22Rv1 (cell line): ENCODE data around the gene ATP6V0E2.

ENCODE experiments used
- H3K27ac ChIP-seq: fragments of 450-650 bp; 2 replicates; pipeline ENCODE4 v1.5.1; 2017
- CTCF ChIP-seq: fragments of 450-650 bp; IDR thresholded peaks from 2 replicates; pipeline ENCODE4 v1.5.1; 2017; ENCODE audit warnings: mild to moderate bottlenecking
- ZFX ChIP-seq: fragments of 450-650 bp; IDR thresholded peaks from 2 replicates; pipeline ENCODE4 v1.6.1; 2017; ENCODE audit warnings: antibody characterized with exemption, borderline replicate concordance

Gene ATP6V0E2

GRCh38 chr7:149853157-149853556, 20.6 kb upstream of the ATP6V0E2 start:
- H3K27ac ChIP-seq, result no peak overlapping the region
- no peak for TF ChIP-seq ZFX
- TF ChIP-seq CTCF, result no peak

- H3K27ac ChIP-seq, result peak overlapping the region; percentile 58
- TF ChIP-seq CTCF, result no peak
- no peak for TF ChIP-seq ZFX
These were observed 19.0 kb upstream of the ATP6V0E2 start for GRCh38 chr7:149854611-149855360.

- H3K27ac ChIP-seq, result peak overlapping the region; percentile 58
- no peak for TF ChIP-seq CTCF
- no peak for TF ChIP-seq ZFX
These were observed 18.1 kb upstream of the ATP6V0E2 start for GRCh38 chr7:149855361-149856305.

GRCh38 chr7:149856583-149856982, 17.2 kb upstream of the ATP6V0E2 start:
- TF ChIP-seq CTCF, result no peak
- no peak overlapping the region for H3K27ac ChIP-seq

- TF ChIP-seq ZFX (no peak), CTCF (no peak)
- no peak overlapping the region for H3K27ac ChIP-seq
These were observed 14.4 kb upstream of the ATP6V0E2 start for GRCh38 chr7:149859369-149859768.

GRCh38 chr7:149859876-149860275, 13.9 kb upstream of the ATP6V0E2 start:
- TF ChIP-seq ZFX (no peak), CTCF (no peak)
- H3K27ac ChIP-seq, result no peak overlapping the region
